GM21529 (cell line): ENCODE measurements around the gene PPP1R1C.

Experiments
- ATAC-seq: cut with Tn5 transposase; IDR thresholded peaks from one replicate; pipeline ENCODE4 v1.9.1; 2021; ENCODE audit not compliant: unreplicated experiment

Gene PPP1R1C

GRCh38 chr2:182098648-182099047 lies 113.0 kb downstream of the PPP1R1C start:
- no peak for ATAC-seq

DNA sequence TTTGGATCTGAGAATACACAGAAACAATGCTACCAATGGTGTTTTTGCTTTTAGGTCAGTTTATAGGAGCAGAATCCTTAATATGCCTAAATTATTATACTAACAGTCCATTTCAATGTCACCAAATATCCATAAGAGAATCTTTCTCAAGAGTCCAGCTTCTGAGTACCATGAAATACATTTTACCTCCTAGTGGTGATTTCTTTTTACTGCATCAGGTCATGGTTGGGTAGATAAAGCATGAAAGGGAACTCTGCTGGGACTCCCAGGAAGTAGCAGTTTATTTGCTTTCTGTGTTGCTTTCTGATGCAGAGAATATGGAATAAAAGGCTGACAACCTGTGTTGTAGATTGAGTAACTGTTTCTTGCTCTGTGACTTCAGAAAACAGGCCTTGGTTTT lies 115.6 kb downstream of the PPP1R1C start:
- peak; percentile 56 for ATAC-seq

- ATAC-seq = no peak
These were observed 117.9 kb downstream of the PPP1R1C start for GRCh38 chr2:182103526-182103925.

- ATAC-seq = no peak
These were observed 124.7 kb downstream of the PPP1R1C start for GRCh38 chr2:182110347-182110746.

- no peak for ATAC-seq
These were observed 127.7 kb downstream of the PPP1R1C start for GRCh38 chr2:182113334-182113733.

DNA sequence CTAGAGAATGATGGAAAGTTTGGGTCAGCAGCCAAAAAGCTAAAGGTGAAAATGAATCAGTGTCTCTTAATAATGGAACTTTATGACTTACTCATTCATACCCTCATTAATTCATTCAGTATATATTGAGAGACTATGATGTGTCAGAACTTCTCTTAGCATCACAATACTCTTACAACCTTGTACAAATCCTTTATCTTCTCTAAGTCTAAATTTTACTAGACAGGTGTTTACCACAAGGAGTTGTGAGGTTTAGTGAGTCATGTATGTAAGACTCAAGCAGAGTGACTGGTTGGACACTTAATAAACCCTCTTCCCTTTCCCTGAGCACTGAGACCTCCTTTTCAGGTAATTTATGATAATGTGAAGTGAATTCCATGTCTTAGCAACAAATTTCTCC lies 129.6 kb downstream of the PPP1R1C start:
- no peak for ATAC-seq

DNA sequence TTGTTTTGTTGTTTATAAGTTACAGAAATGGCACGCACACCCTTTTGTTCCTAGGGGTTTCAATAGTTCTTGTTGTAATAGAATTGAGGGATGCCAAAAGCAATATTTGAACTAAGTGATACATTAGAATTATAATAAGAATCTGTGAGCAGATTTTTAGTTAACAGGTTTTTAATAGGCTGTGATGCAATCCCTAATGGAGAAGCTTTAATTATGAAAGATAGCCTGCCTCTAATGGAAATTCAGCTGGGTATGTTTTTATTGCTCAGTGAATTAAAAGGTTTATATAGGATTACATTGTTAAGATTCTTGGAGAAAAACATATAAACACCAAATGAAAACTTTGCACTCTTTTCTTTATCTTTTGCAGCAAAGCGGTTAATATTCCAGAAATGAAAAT lies 131.1 kb downstream of the PPP1R1C start:
- no peak for ATAC-seq

- no peak for ATAC-seq
These were observed 131.5 kb downstream of the PPP1R1C start for GRCh38 chr2:182117196-182117595.

- no peak for ATAC-seq
These were observed 143.4 kb downstream of the PPP1R1C start for GRCh38 chr2:182128821-182129707.

GRCh38 chr2:182132605-182133004 lies 147.0 kb downstream of the PPP1R1C start:
- ATAC-seq = no peak

- ATAC-seq = no peak
These were observed 147.7 kb downstream of the PPP1R1C start for GRCh38 chr2:182133195-182133891.

DNA sequence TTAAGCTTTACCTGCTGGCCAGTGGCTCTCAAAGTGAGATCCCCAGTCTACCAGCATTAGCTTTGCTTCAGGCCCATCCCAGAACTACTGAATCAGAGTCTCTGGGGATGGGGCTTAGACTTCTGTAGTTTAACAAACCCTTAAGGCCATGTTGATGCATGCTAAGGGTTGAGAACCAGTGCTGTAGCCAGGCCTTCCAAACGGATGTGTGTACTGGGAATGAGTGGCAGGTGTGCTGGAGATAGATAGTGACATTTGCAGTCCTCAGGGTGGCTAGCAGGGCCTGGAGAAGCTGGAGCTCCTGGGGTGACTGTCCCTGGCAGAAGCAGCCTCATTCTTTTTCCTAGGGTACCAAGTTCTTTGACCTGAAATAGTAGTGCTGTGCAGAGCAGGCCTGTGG lies 148.5 kb downstream of the PPP1R1C start:
- no peak for ATAC-seq

- ATAC-seq = no peak
These were observed 156.4 kb downstream of the PPP1R1C start for GRCh38 chr2:182142062-182142461.

DNA sequence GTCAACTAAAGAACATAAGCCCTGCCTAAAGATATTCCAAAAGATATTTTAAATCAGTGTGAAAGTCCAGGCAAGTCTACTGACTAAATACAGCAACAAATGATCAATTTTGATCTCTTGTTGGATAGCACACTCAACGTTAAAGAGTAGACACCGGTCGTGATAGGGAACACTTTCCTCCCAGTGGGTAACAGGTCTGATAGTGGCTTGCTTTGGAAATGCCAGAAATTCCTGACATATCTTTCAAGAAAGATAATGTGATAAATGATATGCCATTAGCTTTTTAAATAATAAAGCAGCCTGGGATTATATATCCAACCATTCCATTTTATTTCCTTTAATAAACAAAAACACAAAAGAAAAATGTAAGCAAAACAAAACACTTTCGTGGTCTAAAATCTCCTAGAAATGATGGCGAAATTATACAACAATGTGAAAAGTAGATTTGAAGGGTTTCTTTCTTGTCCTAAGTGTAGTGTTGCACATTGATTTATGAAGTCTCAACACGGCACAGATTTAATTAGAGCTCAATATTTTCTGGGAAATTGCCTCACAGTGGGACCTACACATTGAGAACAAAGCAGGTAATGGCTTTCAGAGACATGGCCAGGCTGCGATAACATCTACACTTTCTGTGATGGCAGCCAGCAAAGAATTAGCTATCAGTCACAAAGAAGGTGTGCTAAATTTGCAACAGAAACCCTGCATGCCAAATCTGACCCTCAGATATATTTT lies 158.6 kb downstream of the PPP1R1C start:
- ATAC-seq = no peak

GRCh38 chr2:182144776-182145165 lies 159.1 kb downstream of the PPP1R1C start:
- ATAC-seq = no peak

- ATAC-seq = no peak
These were observed 162.7 kb downstream of the PPP1R1C start for GRCh38 chr2:182148344-182148743.

GRCh38 chr2:182163878-182164277 lies 178.2 kb downstream of the PPP1R1C start:
- no peak for ATAC-seq

DNA sequence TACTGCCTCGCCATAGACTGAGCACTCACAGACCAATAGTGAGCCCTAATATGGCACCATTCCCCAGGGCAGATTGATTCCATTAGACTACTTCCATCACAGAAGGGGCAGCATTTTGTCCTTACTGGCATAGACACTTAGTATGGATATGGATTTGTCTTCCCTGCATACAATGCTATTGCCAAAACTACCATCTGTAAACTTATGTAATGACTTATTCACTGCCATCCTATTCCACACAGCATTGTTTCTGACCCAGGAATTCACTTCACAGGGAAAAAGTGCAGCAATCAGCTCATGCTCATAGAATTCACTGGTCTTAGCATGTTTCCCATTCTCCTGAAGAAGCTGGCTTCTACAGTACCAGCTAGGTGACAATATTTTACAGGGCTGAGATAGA lies 179.0 kb downstream of the PPP1R1C start:
- ATAC-seq = no peak

GRCh38 chr2:182165202-182165601 lies 179.5 kb downstream of the PPP1R1C start:
- ATAC-seq = no peak

DNA sequence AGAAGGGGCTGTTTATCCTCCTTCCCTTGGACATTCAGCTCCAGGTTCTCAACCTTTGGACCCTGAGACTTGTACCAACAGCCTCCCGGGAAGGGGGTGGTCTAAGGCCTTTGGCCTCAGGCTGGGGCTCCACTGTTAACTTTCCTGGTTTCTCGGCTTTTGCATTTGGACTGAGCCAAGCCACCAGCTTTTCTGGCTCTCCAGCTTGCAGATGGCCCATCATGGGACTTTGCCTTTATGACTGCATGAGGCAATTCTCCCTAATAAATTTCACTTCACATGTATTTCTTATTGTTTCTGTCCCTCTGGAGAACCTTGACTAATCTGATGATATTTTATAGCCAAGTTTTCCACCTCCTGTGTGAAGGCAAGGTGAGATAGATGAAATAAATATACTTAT lies 180.8 kb downstream of the PPP1R1C start:
- ATAC-seq = no peak

GRCh38 chr2:182166841-182167240 lies 181.2 kb downstream of the PPP1R1C start:
- ATAC-seq = no peak
